NCI-H774 (cell line): ENCODE data around the gene MYL12A.

Experiments used
- DNase-seq: peaks from one replicate; lab custom pipeline; 2025; lab: John Stamatoyannopoulos, UW

MYL12A gene

GRCh38 chr18:3225588-3225987 lies 22.0 kb upstream of the MYL12A start:
- no peak for DNase-seq

GRCh38 chr18:3226048-3226447 lies 21.6 kb upstream of the MYL12A start:
- no peak for DNase-seq

GRCh38 chr18:3230401-3231334 lies 16.9 kb upstream of the MYL12A start:
- no peak for DNase-seq

GRCh38 chr18:3233004-3233403 lies 14.6 kb upstream of the MYL12A start:
- no peak for DNase-seq

DNA sequence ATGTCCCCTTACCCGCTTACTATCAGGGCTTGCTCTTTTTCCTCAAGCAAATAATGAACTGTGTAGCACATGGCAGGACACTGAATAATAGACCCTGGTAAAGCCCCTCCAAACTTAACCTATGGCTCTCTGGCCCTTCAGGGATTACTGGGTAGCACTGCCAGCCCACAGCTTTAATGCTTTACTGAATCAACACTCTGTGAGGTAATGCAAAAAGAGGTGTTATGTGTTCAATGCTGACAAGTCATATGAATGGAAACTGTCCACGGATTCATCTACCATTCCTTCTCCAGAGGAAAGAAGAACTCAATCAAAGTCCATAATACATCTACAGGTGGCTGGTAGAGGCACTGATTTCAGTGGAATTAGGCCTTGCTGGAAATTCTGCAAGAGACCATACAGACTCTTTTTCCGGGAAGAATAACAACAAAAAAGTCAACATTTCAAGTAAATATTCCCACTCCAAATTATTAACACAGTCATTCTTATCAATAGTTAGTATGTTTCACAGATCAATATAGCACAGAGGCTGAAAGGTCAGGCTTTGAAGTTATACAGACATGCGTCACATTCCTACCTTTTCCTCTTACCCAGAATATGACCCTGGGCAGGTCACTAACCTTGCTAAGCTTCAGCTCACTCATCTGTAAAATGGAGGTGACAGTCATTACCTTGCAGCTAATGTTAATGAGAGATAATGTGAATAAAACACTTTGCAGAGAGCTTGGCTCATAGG lies 14.0 kb upstream of the MYL12A start:
- no peak for DNase-seq

DNA sequence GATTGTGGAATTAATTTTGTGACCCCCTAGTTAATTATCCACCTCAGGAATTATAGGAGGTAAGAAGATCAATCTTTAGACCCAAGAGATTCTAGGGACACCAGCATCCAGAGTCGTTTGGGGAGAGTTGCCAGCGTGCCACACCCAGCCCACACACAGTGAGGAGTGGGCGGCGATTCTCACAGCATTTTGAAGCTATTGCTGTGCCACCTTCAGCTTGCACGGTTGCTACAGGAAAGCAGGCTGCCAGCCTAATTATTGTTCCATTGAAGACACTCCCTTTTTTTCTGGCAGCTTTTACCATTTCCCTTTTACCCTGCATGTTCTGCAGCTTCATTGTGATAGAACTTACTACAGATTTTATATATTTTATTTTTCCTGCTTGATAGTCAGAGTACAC lies 13.1 kb upstream of the MYL12A start:
- no peak for DNase-seq

GRCh38 chr18:3235846-3236245 lies 11.8 kb upstream of the MYL12A start:
- no peak for DNase-seq

DNA sequence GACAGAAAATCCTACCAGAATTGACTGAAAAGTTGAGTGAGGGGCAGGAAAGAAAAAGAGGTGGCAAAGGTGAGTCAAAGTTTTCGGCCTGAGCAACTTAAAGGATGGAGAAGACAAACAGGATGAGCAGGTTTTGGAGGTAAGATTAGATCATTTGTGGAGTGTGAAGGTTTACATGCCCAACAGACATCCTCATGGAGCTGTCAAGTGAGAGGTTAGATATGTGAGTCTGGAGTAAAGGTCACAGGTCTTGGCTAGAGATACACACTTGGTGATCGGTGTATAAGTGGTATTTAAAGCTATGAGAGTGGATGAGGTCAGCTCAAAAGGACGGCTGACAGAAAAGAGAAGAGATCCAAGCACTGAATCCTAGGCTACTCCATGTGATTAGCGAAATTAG lies 11.1 kb upstream of the MYL12A start:
- DNase-seq: no peak

DNA sequence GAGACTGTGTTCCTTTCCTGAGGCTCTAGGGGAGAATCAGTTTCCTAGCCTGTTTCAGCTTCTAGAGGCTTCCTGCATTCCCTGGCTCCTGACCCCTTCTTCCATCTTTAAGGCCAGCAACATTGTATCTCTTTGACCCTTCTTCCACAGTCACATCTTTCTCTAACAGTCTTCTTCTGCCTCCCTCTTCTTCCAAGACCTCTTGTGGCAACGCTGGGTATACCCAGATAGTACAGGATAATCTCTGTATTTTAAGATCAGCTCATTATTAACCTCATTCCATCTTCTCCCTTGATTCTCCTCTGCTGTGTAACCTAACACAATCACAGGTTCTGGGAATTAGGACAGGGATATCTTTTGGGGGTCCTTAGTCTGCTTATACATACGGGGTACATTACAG lies 8.9 kb upstream of the MYL12A start:
- no peak for DNase-seq

DNA sequence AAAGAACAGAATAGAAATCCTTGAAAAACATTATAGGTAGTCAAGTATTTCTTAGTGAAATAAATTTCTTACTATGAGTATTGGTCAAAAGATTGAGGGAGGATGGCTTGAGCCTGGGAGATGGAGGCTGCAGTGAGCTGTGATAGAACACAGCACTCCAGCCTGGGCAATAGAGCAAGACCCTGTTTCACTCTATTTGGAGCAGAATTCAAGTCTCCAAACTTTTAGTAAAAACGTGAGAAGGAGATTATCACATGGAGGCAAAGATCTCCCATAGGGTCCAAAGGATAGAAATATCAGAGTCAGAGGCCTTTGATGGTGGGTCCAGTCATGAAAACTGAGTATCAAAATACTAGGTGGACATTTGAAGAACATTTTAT lies 2.4 kb upstream of the MYL12A start:
- DNase-seq: no peak

DNA sequence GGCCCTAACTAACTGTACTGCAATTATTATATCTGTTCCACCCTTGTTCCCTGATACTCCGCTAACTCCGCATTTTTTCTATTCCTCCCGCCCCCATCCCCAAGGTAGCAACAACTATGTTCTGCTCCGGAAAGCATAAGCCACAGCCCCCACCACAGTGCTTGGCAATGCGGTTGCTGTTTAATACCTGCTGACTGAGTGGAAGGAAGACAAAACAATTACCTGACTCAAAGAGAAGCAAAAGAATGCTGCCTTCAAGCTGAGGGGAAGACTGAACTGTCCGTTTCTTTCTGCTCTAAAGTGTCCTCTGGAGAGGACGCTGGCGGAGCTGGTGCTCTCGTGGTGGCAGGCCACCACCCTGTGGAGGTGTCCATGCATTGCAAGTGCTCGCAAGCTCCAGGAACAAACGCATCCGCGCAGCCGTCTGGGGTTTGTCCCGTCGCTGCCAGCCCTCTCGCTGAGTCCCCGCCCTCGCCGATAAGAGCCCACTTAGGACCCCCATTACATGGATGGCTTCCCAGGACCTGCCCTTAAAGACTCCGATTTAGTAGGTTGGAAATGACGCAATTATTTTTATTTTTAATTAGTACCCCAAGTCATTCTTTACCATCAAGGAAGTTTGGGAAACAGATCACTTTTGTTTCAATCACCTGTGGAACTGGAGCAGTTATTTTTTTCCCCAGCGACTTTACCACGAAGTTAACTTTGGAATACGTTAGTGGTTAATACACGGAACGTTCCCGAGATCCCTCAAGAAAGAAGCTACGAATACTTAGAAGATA lies 1.6 kb upstream of the MYL12A start:
- DNase-seq: peak; percentile 81

- no peak for DNase-seq
These were observed 864 bp upstream of the MYL12A start for GRCh38 chr18:3246635-3247239.

GRCh38 chr18:3248062-3248657 lies 559 bp downstream of the MYL12A start:
- DNase-seq: no peak

DNA sequence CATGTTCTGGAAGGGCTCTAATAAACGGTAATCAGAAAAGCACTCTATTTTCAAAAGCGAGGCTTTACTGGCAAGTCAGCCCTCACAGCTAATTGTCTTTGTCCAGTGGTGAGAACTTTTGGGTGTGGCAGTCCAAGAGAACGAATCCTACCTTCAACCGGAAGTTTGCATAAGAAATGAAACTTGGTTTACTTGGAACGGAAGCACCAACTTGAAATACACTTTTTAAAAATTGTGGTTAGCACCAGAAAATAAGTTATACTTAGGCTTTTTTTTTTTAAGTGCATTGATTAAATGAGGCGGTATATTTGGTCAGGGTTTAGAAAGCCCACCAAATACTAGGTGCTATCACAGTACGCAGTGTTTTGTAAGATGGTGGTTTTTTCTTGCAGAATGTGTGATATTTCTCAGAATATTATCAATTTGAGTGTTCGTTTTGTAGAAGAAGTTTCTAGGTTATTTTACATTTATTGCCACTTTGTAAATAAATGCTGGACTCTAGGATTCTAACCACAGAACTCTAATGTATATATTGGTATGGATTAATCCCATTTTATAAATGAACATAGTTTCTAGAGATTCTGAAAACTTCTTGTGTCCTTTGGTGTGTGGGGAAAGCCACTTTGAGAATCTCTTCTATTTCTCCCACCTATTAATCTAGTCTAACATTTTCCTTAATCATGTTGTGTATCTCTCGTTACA lies 1.2 kb downstream of the MYL12A start:
- peak; percentile 2 for DNase-seq

DNA sequence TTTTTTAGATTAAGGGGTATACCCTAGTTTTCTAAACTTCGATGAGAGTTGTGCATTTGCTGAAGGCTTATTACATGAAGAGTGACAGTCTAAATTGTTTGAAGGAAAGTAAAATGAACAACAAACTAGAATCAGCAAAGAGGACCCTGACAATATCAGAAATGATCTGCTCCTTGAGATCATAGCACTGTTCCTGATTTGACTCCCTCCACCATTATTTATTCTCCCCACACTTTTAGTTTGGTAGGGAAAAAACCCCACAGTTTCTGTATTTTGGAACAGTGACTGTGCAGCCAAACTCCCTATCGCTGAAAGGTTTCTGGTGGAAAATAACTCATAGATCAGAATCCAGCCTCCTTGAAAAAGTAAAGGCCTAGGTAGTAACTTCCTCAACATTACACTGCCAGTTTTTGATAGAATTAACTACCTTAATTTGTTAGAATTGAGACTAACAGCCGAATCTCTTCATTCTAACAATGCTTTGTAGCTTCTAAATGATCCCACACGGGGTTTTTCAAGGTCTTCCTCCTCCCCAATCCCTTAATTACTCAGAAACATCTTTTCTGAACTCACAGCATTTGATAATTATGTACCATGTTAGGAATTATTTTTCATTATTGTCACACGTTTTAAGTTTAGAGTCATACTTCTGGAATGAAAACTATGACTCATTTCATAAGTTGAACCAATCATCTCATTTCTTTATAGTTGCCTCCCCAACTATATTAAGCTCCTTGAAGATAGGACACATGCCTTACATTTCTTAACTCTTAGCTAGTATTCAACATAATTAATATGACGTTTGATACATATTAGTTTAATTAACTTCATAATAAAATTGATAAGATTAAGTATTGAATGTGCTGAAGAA lies 2.9 kb downstream of the MYL12A start:
- no peak for DNase-seq

DNA sequence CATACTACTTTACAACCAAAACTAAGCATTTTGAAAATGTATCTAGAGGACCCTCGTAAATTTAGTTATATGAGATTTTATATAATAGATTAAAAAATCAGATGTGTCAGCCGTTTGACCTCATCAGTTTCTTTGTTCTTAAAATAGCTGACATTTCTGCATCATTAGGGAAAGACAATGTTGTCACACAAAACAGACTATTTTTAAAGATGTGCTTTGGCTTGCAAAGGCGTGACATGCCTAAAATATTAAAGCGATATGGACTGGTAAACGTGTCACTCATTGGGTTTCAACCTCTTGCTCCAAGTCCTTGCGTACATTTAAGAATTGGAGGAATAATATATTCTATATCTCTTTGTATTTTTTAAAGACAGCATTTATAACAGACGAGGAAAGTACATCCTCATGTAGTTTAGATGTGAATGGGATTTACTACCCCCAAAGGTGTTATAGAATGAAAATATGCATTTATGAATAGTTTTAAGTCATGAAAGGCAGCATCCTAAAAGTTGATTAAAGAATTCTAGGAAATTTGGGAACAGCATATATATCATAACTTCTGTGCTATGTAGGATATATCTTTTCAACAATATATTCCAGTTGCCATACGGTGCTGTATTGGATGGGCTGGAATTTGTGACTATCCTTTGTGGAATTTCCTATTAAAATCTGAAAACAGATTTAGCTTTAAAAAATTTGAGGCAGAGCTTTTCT lies 3.8 kb downstream of the MYL12A start:
- no peak for DNase-seq

- no peak for DNase-seq
These were observed 4.3 kb downstream of the MYL12A start for GRCh38 chr18:3251963-3252277.

GRCh38 chr18:3252843-3253242 lies 5.2 kb downstream of the MYL12A start:
- DNase-seq: no peak

DNA sequence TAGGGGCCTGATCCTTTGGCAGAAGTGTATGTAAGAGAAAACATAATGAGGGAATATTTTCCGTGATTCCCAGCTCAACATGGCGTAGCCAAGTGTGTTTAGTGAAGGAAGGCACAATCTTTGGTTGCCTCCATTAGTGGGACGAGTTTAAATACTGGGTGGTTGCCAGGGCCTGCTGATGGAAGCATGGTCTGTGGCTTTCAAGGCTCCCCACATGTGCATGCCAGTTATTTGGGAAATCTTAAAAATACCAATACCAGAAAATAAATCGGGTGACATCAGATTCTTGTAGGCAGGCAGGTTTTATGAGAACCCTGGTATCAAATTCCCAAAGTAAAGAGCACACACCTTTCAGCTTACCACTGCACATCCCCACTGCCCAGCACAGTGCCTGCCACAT lies 7.1 kb downstream of the MYL12A start:
- no peak for DNase-seq
